Stimulated activated naive B cell treated with anti-CD40 and anti-IgM and Interleukin-4, amounts not matched to agents 10 μg/mL and 1 μg/mL and 100 μg/mL, for 72 hours (primary cell): ENCODE results near the gene FAM78B.

ENCODE experiments used
- ATAC-seq, 2 donors: fragments of 150-1000 bp; cut with Tn5 transposase; replicated peaks; 2 replicates each; pipeline ENCODE4 v1.10.0; 2021; ENCODE audit warnings: moderate library complexity in 1 of 2
- DNase-seq: peaks from one replicate; pipeline ENCODE4 v3.0.0; 2021
- H3K27ac Mint-ChIP-seq: one replicate; pipeline ENCODE4 v1.8.0; 2022; ENCODE audit warnings: mild to moderate bottlenecking, mixed read lengths
- H3K27me3 Mint-ChIP-seq, 2 donors: one replicate each; pipeline ENCODE4 v1.8.0; 2022; ENCODE audit warnings: mixed read lengths in 2 of 2
- H3K36me3 Mint-ChIP-seq, 2 donors: one replicate each; pipeline ENCODE4 v1.8.0; 2022; ENCODE audit warnings: mixed read lengths in 2 of 2, mild to moderate bottlenecking in 1 of 2
- H3K4me1 Mint-ChIP-seq, 2 donors: one replicate each; pipeline ENCODE4 v1.8.0; 2022; ENCODE audit warnings: mixed read lengths in 2 of 2, mild to moderate bottlenecking in 1 of 2
- H3K4me3 Mint-ChIP-seq, 2 donors: one replicate each; pipeline ENCODE4 v1.8.0; 2022; ENCODE audit warnings: mild to moderate bottlenecking in 2 of 2, mixed read lengths in 2 of 2, moderate library complexity in 1 of 2
- H3K9me3 Mint-ChIP-seq, 2 donors: one replicate each; pipeline ENCODE4 v1.8.0; 2022; ENCODE audit warnings: mixed read lengths in 2 of 2, mild to moderate bottlenecking in 1 of 2

The FAM78B gene

DNA sequence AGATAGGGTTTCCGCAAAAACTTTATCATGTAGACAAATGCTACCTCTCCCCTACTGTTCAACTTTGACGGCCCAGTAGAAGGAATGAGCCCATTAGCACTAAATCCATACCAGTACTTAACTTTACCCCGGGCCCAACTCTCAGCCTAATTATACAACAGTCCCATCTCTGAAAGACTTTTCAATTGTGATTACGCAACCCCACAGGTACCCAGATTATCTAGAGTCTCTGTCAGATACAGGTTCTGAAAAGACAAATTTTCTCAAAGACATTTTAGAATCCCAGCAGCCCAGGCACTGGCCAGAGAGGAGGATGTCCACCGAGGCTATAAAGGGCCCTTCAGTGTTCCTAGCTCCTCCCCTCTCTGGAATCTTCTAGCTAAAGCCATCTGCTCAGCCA is 15.0 kb downstream of the FAM78B start:
- Mint-ChIP-seq H3K4me3 (no peak overlapping the region), H3K27ac (no peak overlapping the region), H3K9me3 (peaks cover 0 to 2% of the 10 kb centered on the region in 2 donors)

DNA sequence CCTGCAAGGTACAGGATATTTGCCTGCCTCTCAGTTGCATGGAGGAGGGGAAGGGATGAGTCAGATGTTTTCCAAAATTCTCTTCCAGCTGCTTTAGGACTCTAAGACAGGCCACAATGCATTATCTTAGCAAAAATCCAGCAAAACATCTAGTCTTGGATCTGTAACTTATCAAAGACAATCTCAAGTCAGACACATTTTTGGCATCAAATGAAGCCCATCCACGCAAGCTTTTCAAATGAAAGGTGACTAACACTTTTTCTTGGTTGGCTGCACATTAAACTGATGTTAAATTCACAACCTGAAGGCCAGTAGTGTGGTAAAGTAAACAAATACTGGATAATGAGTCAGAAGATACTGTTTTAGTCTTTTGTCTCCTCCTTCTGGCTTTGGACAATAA is 21.3 kb downstream of the FAM78B start:
- Mint-ChIP-seq H3K4me3 (no peak overlapping the region), H3K9me3 (peaks cover 0 to 2% of the 10 kb centered on the region in 2 donors), H3K4me1 (no peaks in the 10 kb centered on the region), H3K27ac (no peak overlapping the region), H3K27me3 (no peaks in the 10 kb centered on the region), H3K36me3 (no peaks in the 10 kb centered on the region)
- DNase-seq (no peak), ATAC-seq (no peak)

More for the DNA sequence above, 15.0 kb downstream of the FAM78B start:
- peaks cover 8 to 16% of the 10 kb centered on the region in 2 donors for H3K27me3 Mint-ChIP-seq
- ATAC-seq (no peak), DNase-seq (no peak)
- no peaks in the 10 kb centered on the region for H3K4me1 Mint-ChIP-seq
- no peaks in the 10 kb centered on the region for H3K36me3 Mint-ChIP-seq

DNA sequence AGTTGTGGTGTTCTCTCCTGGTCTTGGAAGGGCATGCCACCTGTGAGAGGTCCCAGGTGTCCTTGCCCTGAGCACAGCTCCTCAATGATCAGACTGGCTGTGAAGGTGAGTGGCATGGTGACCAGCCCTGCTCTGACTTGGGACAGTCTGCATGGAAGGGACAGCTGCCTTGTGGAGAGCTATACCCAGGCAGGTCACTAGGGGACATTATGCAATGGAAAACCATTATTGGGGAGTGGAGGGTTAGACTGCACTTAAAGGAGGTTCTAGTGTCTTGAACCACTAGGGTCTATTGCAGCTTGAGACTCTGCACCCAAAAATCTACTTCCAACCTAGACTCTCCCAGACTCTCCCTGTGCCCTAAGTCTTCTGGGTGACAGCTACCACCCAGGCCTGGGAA is 24.8 kb downstream of the FAM78B start:
- Mint-ChIP-seq H3K27ac (no peak overlapping the region), H3K4me3 (no peak overlapping the region), H3K9me3 (no peaks in the 10 kb centered on the region), H3K4me1 (no peaks in the 10 kb centered on the region), H3K36me3 (no peaks in the 10 kb centered on the region), H3K27me3 (peaks cover 8 to 13% of the 10 kb centered on the region in 2 donors)
- DNase-seq (no peak), ATAC-seq (no peak)

DNA sequence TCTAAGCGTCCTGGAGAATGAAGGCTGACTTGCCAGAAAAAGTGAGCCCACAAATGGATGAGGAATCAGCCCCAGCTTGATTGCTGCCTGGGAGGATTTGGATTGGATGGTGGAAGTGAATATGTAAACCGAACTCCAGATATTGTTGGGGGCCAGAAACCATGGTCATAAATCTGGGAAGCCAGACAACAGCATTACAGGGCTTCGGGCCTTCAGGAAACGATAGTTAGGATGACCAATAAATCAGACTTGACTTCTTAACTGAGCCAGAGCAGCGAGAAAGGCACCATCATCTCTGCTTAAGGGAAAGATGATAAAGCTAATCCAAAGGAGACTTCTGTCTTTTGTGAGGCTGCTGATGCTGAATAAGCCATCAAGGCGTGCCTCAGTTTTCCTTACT is 26.6 kb downstream of the FAM78B start:
- ATAC-seq = no peak
- Mint-ChIP-seq H3K27ac (no peak overlapping the region), H3K4me1 (no peaks in the 10 kb centered on the region), H3K27me3 (peaks cover 13 to 17% of the 10 kb centered on the region in 2 donors), H3K4me3 (no peak overlapping the region), H3K9me3 (no peaks in the 10 kb centered on the region), H3K36me3 (no peaks in the 10 kb centered on the region)
- no peak for DNase-seq

DNA sequence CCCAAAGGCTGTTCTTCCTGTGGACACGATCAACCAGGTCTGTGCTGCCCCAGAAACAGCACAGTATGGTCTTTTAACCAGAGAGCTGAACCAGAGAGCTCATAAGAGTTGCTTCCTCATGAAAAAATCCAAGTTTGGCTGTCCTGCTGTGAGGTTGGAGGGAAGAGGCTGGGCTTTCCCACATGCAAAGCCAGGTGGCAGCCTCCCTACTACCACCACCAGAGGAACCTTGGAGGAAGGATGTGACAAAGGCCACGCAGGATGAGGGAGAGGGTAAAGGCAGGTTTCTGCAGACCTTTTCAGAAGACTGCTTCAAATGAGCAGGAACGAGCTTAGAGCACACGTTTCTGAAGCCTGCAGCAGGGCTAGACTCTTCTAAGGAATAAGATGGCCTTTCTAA is 27.1 kb downstream of the FAM78B start:
- Mint-ChIP-seq H3K4me3 (no peak overlapping the region), H3K9me3 (no peaks in the 10 kb centered on the region), H3K27ac (no peak overlapping the region)

DNA sequence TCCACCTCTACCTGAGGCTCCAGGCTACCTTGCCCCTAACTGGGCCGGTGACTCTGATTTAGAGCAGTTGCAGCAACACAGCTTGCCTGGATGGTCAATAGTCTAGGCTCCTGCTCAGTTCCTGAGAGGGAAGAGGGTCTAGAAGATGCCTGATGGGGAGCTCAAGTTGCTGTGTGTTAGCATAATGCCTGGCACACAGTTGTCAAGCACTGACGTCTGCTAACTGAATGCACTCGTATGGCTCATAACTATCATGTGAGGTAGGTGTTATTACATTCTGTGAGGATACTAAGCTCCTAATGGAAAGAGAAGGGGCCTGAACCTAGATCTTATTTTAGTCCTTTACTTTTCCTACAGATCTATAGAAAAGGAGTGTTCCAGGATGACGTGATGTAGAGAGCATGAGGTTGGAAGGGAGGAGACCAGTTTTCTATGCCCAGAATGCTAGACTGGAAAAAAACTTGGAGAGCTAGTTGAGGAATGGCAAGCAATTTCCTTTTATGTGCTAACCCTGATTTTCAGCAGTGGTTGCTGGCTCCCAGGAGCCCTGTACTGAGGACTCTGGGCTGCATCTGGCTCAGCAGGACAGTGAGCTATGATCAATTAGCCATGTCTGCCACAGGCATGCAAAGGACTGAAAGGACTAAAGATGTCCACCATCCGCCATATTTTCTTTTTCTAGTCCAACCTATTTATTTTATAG is 30.0 kb downstream of the FAM78B start:
- DNase-seq (no peak), ATAC-seq (no peak)
- no peak overlapping the region for H3K4me3 Mint-ChIP-seq
- H3K9me3 Mint-ChIP-seq = peaks cover 0 to 4% of the 10 kb centered on the region in 2 donors
- no peak overlapping the region for H3K27ac Mint-ChIP-seq
- H3K36me3 Mint-ChIP-seq = no peaks in the 10 kb centered on the region
- H3K4me1 Mint-ChIP-seq = no peaks in the 10 kb centered on the region
- H3K27me3 Mint-ChIP-seq = peaks cover 13 to 17% of the 10 kb centered on the region in 2 donors

More for the DNA sequence above, 27.1 kb downstream of the FAM78B start:
- H3K4me1 Mint-ChIP-seq = no peaks in the 10 kb centered on the region
- peaks cover 13 to 17% of the 10 kb centered on the region in 2 donors for H3K27me3 Mint-ChIP-seq
- DNase-seq = no peak
- no peak for ATAC-seq
- H3K36me3 Mint-ChIP-seq = no peaks in the 10 kb centered on the region

DNA sequence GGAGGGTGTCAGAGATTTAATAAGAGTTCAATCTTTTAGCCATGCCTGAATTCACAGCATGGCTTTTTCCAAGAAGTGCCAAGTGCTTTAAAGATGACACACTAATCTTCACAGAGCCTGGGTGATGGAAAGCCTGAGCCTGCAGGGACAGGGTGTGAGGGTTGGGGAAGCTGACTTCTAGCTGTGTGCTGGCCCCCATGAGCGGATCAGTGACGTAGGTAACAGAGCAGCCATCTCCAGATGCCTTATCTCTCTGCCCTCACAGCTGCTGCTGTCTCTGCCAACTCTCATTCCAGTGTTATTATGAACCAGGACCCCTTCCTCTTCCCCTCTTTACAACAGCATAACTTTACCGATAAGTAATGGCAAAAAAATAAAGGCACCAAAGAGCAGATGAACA is 30.6 kb downstream of the FAM78B start:
- ATAC-seq = no peak
- Mint-ChIP-seq H3K9me3 (peaks cover 0 to 4% of the 10 kb centered on the region in 2 donors), H3K4me1 (no peaks in the 10 kb centered on the region), H3K4me3 (no peak overlapping the region), H3K36me3 (no peaks in the 10 kb centered on the region), H3K27ac (no peak overlapping the region), H3K27me3 (peaks cover 13 to 17% of the 10 kb centered on the region in 2 donors)
- no peak for DNase-seq

DNA sequence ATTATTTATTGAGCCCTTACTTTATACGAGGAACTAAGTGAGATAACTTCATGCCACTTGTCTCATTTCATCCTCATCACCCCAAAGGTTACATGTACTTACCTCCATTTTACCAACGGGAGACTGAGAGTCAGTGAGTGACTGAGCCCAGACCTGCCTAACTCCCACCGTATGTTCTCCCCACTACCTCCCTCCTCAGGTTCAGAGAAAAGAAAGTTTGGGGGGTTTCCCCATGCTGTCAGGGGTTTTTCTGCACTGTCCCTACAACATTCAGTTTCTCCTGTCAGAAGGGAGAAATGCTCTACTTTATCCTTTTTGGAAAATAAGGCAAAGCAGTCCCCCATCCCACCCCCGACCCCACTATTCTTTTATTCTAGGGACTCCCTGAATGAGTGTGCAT is 32.9 kb downstream of the FAM78B start:
- DNase-seq (no peak), ATAC-seq (peak in 1 of 2 donors; percentile 34)
- no peaks in the 10 kb centered on the region for H3K36me3 Mint-ChIP-seq
- peaks cover 0 to 4% of the 10 kb centered on the region in 2 donors for H3K9me3 Mint-ChIP-seq
- H3K4me3 Mint-ChIP-seq = no peak overlapping the region
- peaks cover 13 to 24% of the 10 kb centered on the region in 2 donors for H3K27me3 Mint-ChIP-seq
- no peak overlapping the region for H3K27ac Mint-ChIP-seq
- H3K4me1 Mint-ChIP-seq = no peaks in the 10 kb centered on the region

DNA sequence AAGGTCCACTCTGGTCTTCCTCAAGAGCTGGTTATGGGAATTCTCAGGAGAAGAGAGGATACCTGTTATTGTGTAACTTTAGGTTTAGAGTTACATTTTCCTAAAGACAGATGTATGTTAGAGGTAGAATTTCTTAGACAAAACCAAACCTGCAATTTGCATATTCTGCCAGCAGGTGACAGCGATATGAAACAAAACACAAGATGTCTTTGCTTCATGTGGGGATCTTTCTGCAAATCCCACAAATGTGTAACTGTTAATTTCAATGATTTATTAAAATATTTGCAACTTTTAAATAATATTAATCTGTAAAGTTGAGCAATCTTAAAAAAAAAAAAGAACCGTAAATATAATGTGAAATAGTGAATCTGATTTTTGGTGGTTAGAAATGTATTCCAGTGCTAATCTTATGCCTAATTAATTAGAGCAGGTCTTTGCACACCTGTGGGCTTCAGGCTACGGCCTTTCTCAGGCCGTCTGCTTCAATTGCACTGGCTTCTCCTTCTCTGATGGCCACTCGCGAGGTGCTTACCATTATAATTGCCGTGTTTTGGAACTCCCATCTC is 33.4 kb downstream of the FAM78B start:
- Mint-ChIP-seq H3K4me3 (no peak overlapping the region), H3K36me3 (no peaks in the 10 kb centered on the region), H3K27ac (no peak overlapping the region), H3K27me3 (peaks cover 13 to 22% of the 10 kb centered on the region in 2 donors), H3K4me1 (no peaks in the 10 kb centered on the region), H3K9me3 (peaks cover 0 to 4% of the 10 kb centered on the region in 2 donors)
- ATAC-seq (no peak), DNase-seq (no peak)

DNA sequence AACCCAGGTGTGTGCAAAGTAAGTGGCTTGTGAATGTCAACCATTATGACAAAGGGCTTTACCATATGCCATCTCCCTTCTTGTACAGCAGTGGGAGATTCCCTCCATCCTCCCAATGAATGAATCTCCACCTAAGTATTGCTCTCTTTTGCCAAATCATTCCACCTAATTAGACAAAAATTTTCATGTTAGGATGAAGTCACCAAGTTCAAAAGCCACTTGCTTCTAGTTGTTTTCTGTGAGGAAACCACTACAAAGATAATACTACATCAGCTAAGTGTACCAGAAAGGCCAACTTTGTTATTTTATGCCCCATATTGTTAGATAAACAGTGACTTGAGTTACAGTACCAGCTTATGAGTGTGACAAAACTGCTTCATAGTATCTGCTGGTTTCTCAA is 34.3 kb downstream of the FAM78B start:
- Mint-ChIP-seq H3K27ac (no peak overlapping the region), H3K27me3 (peaks cover 7 to 16% of the 10 kb centered on the region in 2 donors), H3K4me1 (no peaks in the 10 kb centered on the region), H3K36me3 (no peaks in the 10 kb centered on the region), H3K9me3 (peaks cover 0 to 4% of the 10 kb centered on the region in 2 donors), H3K4me3 (no peak overlapping the region)
- DNase-seq (no peak), ATAC-seq (no peak)

DNA sequence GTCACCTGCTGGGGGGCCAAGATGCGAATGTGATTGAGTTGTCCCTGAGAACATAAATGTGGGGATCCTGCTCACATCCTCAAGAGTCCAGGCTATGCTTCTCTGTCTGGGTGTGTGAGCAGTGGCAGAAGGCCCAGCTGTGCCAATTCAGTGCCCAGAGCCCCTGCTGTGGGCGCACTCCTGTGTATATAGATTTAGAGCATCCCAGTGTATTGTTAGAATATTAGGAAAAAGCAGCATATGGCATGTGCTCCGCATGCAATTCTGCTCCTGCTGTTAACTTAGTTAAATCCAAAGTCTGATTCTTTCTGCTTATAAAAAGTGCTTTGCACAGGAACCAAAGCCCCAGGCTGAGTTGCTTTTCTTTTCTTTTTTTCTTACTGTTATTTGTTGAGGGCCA is 37.8 kb downstream of the FAM78B start:
- no peaks in the 10 kb centered on the region for H3K36me3 Mint-ChIP-seq
- DNase-seq (no peak), ATAC-seq (no peak)
- H3K4me1 Mint-ChIP-seq = peaks cover 0 to 2% of the 10 kb centered on the region in 2 donors
- no peak overlapping the region for H3K27ac Mint-ChIP-seq
- H3K9me3 Mint-ChIP-seq = peaks cover 4 to 6% of the 10 kb centered on the region in 2 donors
- H3K4me3 Mint-ChIP-seq = no peak overlapping the region
- peaks cover 7 to 13% of the 10 kb centered on the region in 2 donors for H3K27me3 Mint-ChIP-seq

DNA sequence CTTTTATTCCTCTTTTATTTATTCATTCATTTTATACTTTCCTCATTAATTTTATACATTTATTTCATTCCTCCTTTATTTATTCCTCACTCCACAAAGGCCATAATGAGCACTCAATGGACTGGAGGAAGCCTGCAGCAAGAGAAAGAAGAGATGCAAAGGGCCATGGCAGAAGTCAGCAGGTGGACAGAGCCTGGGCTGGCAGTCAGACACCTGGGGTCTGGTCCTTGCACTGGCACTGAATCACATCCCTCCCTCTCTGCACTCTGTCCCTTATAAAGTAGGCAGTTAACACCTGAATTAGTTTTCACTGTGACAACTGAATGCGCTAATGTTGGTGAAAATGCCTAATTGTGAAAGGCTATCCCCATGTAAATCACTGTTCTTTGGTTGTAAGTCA is 38.6 kb downstream of the FAM78B start:
- Mint-ChIP-seq H3K36me3 (no peaks in the 10 kb centered on the region), H3K27me3 (peaks cover 7 to 15% of the 10 kb centered on the region in 2 donors), H3K4me1 (peaks cover 0 to 2% of the 10 kb centered on the region in 2 donors), H3K4me3 (no peak overlapping the region), H3K9me3 (peaks cover 4 to 5% of the 10 kb centered on the region in 2 donors), H3K27ac (no peak overlapping the region)
- ATAC-seq (no peak), DNase-seq (no peak)

DNA sequence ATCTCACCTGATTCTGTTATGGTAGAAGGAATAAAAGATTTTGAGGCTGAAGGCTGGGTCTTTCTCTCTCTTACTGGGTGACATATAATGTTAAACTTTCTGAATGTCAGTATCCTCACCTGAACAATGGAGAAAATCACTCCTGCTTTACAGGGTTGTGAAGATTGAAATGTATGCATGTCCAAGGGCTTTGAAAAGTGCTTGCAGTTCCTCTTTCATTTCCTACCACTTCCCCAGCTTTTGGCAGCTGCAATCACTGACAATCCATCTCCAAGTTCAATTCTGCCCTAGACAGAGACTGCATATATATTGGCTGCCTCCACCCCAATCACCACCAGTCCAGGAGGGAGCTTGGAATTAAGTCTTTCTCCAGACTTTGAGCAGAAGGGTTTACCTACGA is 39.8 kb downstream of the FAM78B start:
- H3K4me1 Mint-ChIP-seq = peaks cover 0 to 2% of the 10 kb centered on the region in 2 donors
- no peak overlapping the region for H3K27ac Mint-ChIP-seq
- ATAC-seq = peak in 1 of 2 donors; percentile 31
- peaks cover 2 to 4% of the 10 kb centered on the region in 2 donors for H3K9me3 Mint-ChIP-seq
- H3K27me3 Mint-ChIP-seq = peaks cover 7 to 16% of the 10 kb centered on the region in 2 donors
- no peak for DNase-seq
- H3K4me3 Mint-ChIP-seq = no peak overlapping the region
- no peaks in the 10 kb centered on the region for H3K36me3 Mint-ChIP-seq

DNA sequence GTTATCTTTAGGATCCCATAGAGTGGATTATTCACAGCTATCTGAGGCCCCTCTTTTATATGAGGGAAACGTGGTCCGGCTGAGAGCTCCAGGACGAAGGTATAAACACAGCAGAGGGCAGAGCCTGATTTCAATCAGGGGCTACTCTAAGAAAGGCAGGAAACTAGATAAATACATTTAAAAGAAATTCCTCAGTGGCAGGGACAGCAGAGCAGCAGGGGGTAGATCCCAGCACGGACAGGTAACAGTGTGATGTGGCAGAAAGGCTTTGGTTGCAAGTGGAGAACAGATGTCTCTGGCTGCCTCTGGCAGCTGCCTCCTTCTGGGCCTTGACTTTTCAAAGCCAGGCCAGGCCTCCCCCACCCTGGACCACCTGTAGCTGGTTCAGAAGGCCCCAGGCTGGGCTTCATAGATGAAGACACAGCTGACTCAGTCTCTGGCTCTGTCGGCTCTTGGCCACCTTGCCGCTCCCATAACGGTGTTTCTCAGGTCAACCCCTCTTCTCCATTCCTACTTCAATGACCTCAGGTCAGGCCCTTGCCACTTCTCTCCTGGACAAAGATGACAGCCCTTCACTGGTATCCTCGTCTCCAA is 43.8 kb downstream of the FAM78B start:
- Mint-ChIP-seq H3K9me3 (peaks cover 2 to 4% of the 10 kb centered on the region in 2 donors), H3K4me1 (peaks cover 0 to 2% of the 10 kb centered on the region in 2 donors), H3K4me3 (no peak overlapping the region), H3K27ac (no peak overlapping the region), H3K27me3 (peaks cover 0 to 13% of the 10 kb centered on the region in 2 donors), H3K36me3 (no peaks in the 10 kb centered on the region)
- no peak for DNase-seq
- no peak for ATAC-seq

DNA sequence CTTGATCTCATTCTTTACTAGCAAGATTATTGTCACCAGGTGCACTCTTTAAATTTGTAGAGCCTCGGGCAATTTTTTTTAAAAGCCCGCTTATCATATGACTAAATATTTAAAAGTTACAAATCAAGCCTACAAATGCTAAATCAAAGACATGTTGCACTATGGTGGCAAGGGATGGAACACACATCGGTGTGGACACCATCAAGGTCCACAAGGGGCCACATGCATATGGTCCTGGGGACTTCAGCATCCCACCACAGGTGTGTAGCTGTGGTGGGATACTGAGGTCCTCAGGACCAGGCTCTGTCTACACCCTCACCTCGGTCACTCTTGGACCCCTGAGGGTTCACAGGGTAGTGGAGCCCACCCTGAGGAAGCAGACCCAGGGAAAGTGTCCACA is 45.8 kb downstream of the FAM78B start:
- H3K4me1 Mint-ChIP-seq = no peaks in the 10 kb centered on the region
- H3K9me3 Mint-ChIP-seq = no peaks in the 10 kb centered on the region
- DNase-seq = no peak
- H3K27me3 Mint-ChIP-seq = peaks cover 0 to 15% of the 10 kb centered on the region in 2 donors
- no peak for ATAC-seq
- H3K4me3 Mint-ChIP-seq = no peak overlapping the region
- H3K36me3 Mint-ChIP-seq = no peaks in the 10 kb centered on the region
- H3K27ac Mint-ChIP-seq = no peak overlapping the region
